HEK293 (cell line): ENCODE data around the gene GTF2F2.

Source experiments
- REPIN1 ChIP-seq: fragments of 450-650 bp; formaldehyde crosslinking; IDR thresholded peaks from 2 replicates; pipeline ENCODE4 v1.5.1; 2017; ENCODE audit warnings: missing biosample characterization, missing genetic modification characterization, low read depth
- SETDB1 ChIP-seq: IDR thresholded peaks from one replicate; pipeline ENCODE4 v1.6.1; 2017; ENCODE audit warnings: mild to moderate bottlenecking, low read length, moderate library complexity, mixed read lengths; ENCODE audit not compliant: insufficient read length
- ZNF138 ChIP-seq: fragments of 450-650 bp; formaldehyde crosslinking; IDR thresholded peaks from 2 replicates; pipeline ENCODE4 v1.5.1; 2016; ENCODE audit warnings: missing biosample characterization, missing genetic modification characterization, borderline replicate concordance
- ZNF140 ChIP-seq: fragments of 450-650 bp; formaldehyde crosslinking; IDR thresholded peaks from 2 replicates; pipeline ENCODE4 v1.5.1; 2016; ENCODE audit warnings: missing biosample characterization, missing genetic modification characterization
- ZNF449 ChIP-seq: fragments of 450-650 bp; formaldehyde crosslinking; IDR thresholded peaks from 2 replicates; pipeline ENCODE4 v1.5.1; 2017; ENCODE audit warnings: missing biosample characterization, mild to moderate bottlenecking, missing genetic modification characterization, moderate library complexity
- ZNF544 ChIP-seq: fragments of 450-650 bp; formaldehyde crosslinking; IDR thresholded peaks from 2 replicates; pipeline ENCODE4 v1.5.0; 2017; ENCODE audit warnings: missing biosample characterization, missing genetic modification characterization
- ZNF837 ChIP-seq: fragments of 450-650 bp; formaldehyde crosslinking; IDR thresholded peaks from 2 replicates; pipeline ENCODE4 v1.5.1; 2016; ENCODE audit warnings: missing biosample characterization, missing genetic modification characterization
- TF ChIP-seq, protein P1 (sequence below): fragments of 450-650 bp; formaldehyde crosslinking; IDR thresholded peaks from 2 replicates; pipeline ENCODE4 v1.5.1; 2016; ENCODE audit warnings: missing biosample characterization, missing genetic modification characterization

DNA sequence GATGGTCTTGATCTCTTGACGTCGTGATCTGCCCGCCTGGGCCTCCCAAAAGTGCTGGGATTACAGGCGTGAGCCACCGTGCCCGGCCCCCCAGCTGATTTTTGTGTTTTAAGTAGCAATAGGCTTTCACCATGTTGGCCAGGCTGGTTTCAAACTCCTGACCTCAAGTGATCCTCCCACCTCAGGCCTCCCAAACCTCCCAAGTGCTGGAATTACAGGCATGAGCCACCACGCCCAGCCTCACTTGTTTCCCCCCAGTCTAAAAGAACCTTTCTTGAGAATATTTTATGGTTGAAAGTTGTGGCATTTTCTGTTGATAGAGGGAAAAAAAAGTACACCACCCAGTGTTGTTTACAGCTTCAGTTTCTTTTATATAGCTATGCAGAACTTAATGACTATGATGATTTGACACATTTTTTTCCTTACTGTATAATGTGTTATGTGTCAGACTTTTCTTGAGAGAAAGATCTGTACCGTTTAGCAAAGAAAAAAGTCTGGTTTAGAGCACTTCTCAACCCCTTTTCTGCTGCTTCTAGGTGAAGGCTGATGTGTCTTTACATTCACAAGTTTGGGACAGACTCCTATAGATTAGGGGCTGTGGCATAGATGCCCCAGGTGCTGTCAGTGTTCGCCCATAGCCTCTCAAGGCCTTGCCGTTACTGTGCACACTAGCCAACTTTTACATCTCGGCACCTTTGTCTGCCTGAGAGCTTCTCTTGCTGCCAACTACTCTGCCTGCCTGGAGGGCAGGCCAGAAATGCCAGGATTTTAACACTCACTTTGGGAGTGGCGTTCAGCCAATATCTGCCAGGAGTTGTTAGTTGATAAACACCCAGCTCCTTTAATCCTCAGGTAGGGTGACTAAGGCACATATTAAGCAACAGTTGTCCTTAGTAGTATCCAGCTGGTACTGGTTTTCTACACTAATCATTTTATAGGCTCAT is 47.6 kb downstream of the GTF2F2 start:
- TF ChIP-seq REPIN1 (tag by site-specific recombination) (no peak), ZNF138 (tag by site-specific recombination) (no peak), ZNF837 (tag by site-specific recombination) (no peak), ZNF449 (tag by site-specific recombination) (no peak), SETDB1 (no peak), ZNF140 (tag by site-specific recombination) (no peak), ZNF544 (tag by site-specific recombination) (no peak)
- TF ChIP-seq, protein P1, sequence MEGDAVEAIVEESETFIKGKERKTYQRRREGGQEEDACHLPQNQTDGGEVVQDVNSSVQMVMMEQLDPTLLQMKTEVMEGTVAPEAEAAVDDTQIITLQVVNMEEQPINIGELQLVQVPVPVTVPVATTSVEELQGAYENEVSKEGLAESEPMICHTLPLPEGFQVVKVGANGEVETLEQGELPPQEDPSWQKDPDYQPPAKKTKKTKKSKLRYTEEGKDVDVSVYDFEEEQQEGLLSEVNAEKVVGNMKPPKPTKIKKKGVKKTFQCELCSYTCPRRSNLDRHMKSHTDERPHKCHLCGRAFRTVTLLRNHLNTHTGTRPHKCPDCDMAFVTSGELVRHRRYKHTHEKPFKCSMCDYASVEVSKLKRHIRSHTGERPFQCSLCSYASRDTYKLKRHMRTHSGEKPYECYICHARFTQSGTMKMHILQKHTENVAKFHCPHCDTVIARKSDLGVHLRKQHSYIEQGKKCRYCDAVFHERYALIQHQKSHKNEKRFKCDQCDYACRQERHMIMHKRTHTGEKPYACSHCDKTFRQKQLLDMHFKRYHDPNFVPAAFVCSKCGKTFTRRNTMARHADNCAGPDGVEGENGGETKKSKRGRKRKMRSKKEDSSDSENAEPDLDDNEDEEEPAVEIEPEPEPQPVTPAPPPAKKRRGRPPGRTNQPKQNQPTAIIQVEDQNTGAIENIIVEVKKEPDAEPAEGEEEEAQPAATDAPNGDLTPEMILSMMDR (tag by site-specific recombination), result no peak
